GM18519 (cell line): ENCODE data around the gene SLC39A9.
"Not testable (repeated sequence)": the region's sequence is repeated elsewhere in the genome, so short reads cannot be mapped to it uniquely, and the experiment has no call there.

Source experiments
- ATAC-seq: cut with Tn5 transposase; IDR thresholded peaks from one replicate; pipeline ENCODE4 v1.9.1; 2021; ENCODE audit warnings: mild to moderate bottlenecking, moderate library complexity; ENCODE audit not compliant: unreplicated experiment, low FRiP score

The SLC39A9 gene

GRCh38 chr14:69366761-69367160 is 31.7 kb upstream of the SLC39A9 start:
- ATAC-seq = no peak

GRCh38 chr14:69368381-69368780 is 30.1 kb upstream of the SLC39A9 start:
- no peak for ATAC-seq

GRCh38 chr14:69370061-69370460 is 28.4 kb upstream of the SLC39A9 start:
- ATAC-seq = no peak

GRCh38 chr14:69372146-69372545 is 26.3 kb upstream of the SLC39A9 start:
- no peak for ATAC-seq

GRCh38 chr14:69373104-69373503 is 25.4 kb upstream of the SLC39A9 start:
- no peak for ATAC-seq

GRCh38 chr14:69374235-69374634 is 24.3 kb upstream of the SLC39A9 start:
- no peak for ATAC-seq

GRCh38 chr14:69375182-69375581 is 23.3 kb upstream of the SLC39A9 start:
- ATAC-seq = no peak

- no peak for ATAC-seq
Measured at GRCh38 chr14:69375722-69376121, 22.8 kb upstream of the SLC39A9 start.

- ATAC-seq = no peak
Measured at GRCh38 chr14:69376439-69376838, 22.1 kb upstream of the SLC39A9 start.

- ATAC-seq = no peak
Measured at GRCh38 chr14:69378274-69378673, 20.2 kb upstream of the SLC39A9 start.

GRCh38 chr14:69387311-69387710 is 11.2 kb upstream of the SLC39A9 start:
- no peak for ATAC-seq

GRCh38 chr14:69391400-69391799 is 7.1 kb upstream of the SLC39A9 start:
- not testable (repeated sequence) for ATAC-seq

- ATAC-seq = no peak
Measured at GRCh38 chr14:69392481-69392880, 6.0 kb upstream of the SLC39A9 start.

- ATAC-seq = no peak
Measured at GRCh38 chr14:69395929-69396328, 2.6 kb upstream of the SLC39A9 start.

- no peak for ATAC-seq
Measured at GRCh38 chr14:69398818-69399210, 322 bp downstream of the SLC39A9 start.

GRCh38 chr14:69399750-69400149 is 1.3 kb downstream of the SLC39A9 start:
- ATAC-seq = no peak

- ATAC-seq = no peak
Measured at GRCh38 chr14:69400154-69400553, 1.7 kb downstream of the SLC39A9 start.

- ATAC-seq = no peak
Measured at GRCh38 chr14:69401841-69402240, 3.3 kb downstream of the SLC39A9 start.

GRCh38 chr14:69404478-69404877 is 6.0 kb downstream of the SLC39A9 start:
- no peak for ATAC-seq

GRCh38 chr14:69404883-69405282 is 6.4 kb downstream of the SLC39A9 start:
- ATAC-seq = no peak

- no peak for ATAC-seq
Measured at GRCh38 chr14:69405762-69406161, 7.3 kb downstream of the SLC39A9 start.

- ATAC-seq = no peak
Measured at GRCh38 chr14:69408331-69408960, 10.0 kb downstream of the SLC39A9 start.

GRCh38 chr14:69413483-69413882 is 15.0 kb downstream of the SLC39A9 start:
- no peak for ATAC-seq
